ENCODE results near the gene TEX11.
"Not testable (repeated sequence)": the region's sequence is repeated elsewhere in the genome, so short reads cannot be mapped to it uniquely, and the experiment has no call there.

The TEX11 gene

GRCh38 chrX:70908541-70908940, at the start of gene TEX11:
Gene TEX11 (minus strand): TSS chrX:70908711. CDS start chrX:70907789, 922 bp downstream.
- DNase-seq: no peak

- DNase-seq: no peak
These were observed 46.4 kb upstream of the TEX11 start for GRCh38 chrX:70954871-70955270.

- no peak for DNase-seq
These were observed 15.9 kb upstream of the TEX11 start for GRCh38 chrX:70924294-70924911.

GRCh38 chrX:70922774-70923473, 14.4 kb upstream of the TEX11 start:
- DNase-seq: no peak

GRCh38 chrX:70921709-70922352, 13.3 kb upstream of the TEX11 start:
- DNase-seq: no peak

DNA sequence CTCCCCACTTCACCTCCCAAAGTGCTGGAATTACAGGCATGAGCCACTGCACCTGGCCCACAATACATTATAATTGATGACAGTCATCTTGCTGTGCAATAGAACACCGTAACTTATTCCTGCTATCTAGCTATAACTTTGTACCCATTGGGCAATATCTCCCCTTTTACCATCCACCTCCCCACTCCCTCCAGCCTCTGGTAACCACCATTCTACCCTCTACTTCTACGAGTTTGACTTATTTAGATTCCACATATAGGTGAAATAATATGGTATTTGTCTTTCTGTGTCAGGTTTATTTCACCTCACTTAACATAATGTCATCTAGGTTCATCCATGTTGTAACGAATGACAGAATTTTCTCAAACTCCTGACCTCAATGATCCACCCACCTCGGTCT, 8.2 kb upstream of the TEX11 start:
- DNase-seq: no peak

GRCh38 chrX:70907900-70908299, 611 bp downstream of the TEX11 start:
- DNase-seq: no peak

GRCh38 chrX:70901465-70901864, 7.0 kb downstream of the TEX11 start:
- no peak for DNase-seq

GRCh38 chrX:70890441-70890840, 18.1 kb downstream of the TEX11 start:
- not testable (repeated sequence) for DNase-seq

DNA sequence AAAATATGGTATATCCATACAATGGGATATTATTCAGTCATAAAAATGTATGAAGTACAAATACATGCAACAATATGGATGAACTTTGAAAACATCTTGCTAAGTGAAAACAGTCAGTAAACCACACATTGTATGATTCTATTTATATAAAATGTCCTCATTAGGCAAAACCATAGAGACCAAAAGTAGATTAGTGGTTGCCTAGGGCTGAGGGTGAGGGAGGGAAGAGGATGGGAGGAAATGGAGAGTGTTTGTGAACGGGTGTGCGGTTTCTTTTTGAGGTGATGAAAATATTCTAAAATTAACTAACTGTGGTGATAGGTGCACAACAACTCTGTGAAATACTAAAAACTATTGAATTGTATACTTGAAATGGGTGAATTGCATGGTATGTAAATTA, 29.6 kb downstream of the TEX11 start:
- no peak for DNase-seq

DNA sequence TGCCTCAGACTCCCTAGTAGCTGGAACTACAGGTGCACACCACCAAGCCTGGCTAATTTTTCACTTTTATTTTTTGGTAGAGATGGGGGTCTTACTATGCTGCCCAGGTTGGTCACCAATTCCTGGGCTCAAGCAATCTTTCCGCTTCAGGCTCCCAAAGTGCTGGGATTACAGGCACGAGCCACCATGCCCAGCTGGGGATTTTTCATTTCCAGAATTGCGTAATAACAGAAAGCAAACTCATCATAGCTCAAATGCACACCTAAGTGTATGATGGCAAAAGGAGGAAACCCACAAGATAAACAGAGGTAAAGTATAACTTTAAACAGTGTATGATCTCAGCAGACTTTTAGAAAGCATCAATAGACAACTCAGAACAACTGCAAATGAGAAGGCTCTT, 56.2 kb downstream of the TEX11 start:
- no peak for DNase-seq

GRCh38 chrX:70844081-70844480, 64.4 kb downstream of the TEX11 start:
- DNase-seq: not testable (repeated sequence)

DNA sequence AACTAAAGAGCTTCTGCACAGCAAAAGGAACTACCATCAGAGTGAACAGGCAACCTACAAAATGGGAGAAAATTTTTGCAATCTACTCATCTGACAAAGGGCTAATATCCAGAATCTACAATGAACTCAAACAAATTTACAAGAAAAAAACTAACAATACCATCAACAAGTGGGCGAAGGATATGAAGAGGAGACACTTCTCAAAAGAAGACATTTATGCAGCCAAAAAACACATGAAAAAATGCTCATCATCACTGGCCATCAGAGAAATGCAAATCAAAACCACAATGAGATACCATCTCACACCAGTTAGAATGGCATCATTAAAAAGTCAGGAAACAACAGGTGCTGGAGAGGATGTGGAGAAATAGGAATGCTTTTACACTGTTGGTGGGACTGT, 64.9 kb downstream of the TEX11 start:
- not testable (repeated sequence) for DNase-seq

- no peak for DNase-seq
These were observed 73.9 kb downstream of the TEX11 start for GRCh38 chrX:70834589-70834988.

GRCh38 chrX:70826715-70827114, 81.8 kb downstream of the TEX11 start:
- DNase-seq: peak; percentile 50

DNA sequence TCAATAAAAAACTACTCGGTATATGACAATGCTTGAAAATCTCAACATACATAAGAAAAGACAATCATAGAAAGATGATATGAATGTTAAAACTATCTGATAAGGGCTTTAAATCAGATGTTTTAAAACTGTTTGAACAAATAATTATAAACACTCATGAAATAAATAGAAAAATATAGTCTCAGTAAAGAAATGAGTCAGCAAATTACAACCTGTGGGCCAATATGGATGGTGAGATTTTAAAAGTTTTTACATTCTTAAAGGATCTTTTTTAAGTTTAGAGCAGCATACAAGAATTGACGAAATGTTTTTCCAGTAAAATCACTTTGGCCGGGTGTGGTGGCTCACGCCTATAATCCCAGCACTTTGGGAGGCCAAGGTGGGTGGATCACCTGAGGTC, 83.1 kb downstream of the TEX11 start:
- no peak for DNase-seq

DNA sequence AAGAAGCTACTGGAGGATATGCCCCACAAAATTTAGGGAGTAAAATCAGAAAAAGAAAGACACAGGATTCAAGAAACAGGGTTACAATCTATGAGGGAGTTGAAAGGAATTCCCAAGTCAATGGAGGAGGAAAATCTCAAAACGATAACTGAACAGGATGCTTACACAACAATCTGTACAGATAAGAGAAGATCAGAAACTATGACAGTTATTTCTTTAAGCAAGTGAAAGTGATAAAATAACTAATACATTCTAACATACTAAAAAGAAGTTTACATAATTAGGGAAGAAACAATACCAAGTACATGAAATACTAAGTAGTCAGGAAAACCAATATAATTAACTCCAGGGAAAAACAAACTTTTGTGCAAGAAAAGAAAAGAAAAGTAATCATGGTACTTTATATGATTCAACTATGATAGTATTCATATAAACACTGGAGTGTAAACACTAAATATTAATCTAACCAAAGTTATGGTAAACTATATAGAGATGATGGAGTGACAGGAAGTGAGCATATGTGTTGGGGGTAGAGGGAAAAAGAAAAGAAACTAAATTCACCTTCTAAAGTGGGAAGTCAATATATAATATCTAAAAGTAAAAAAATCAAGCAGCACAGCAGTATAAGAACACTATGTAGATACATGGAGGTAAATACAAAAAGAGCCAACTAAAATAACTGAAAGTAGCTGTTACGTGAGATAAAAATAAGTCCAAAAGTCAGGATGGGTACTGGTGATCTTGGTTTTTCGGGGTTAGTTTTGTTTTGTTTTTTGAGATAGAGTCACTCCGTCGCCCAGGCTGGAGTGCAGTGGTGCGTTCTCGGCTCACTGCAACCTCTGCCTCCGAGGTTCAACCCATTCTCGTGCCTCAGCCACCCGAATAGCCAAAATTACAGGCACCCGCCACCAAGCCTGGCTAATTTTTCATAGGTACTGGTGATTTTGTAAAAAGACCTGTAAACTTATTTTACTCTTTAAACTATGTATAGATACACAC, 99.3 kb downstream of the TEX11 start:
- DNase-seq: no peak

DNA sequence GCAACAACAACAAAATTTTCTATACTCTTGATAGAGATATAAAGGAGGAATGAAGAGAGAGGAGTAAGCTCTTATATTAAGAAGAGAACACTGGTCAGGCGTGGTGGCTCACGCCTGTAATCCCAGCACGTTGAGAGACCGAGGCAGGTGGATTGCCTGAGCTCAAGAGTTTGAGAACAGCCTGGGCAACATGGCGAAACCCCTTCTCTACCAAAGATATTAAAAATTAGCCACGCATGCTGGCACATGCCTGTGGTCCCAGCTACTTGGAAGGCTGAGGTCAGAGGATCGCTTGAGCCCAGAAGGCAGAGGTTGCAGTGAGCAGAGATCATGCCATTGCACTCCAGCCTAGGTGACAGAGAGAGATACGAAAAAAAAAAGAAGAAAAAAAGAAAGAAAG, 102.4 kb downstream of the TEX11 start:
- no peak for DNase-seq

GRCh38 chrX:70796742-70797141, 111.8 kb downstream of the TEX11 start:
- not testable (repeated sequence) for DNase-seq

DNA sequence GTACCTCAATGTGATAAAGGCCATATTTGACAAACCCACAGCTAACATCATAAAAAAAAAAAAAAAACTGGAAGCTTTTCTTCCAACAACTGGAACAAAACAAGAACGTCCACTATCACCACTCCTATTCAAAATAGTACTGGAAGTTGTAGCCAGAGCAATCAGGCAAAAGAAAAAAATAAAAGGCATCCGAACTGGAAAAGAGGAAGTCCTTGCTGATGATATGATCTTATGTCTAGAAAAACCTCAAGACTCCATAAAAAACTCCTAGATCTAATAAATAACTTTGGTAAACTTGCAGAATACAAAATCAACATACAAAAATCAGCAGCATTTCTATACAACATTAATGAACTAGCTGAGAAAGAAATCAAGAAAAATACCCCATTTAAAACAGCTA, 134.3 kb downstream of the TEX11 start:
- DNase-seq: no peak

DNA sequence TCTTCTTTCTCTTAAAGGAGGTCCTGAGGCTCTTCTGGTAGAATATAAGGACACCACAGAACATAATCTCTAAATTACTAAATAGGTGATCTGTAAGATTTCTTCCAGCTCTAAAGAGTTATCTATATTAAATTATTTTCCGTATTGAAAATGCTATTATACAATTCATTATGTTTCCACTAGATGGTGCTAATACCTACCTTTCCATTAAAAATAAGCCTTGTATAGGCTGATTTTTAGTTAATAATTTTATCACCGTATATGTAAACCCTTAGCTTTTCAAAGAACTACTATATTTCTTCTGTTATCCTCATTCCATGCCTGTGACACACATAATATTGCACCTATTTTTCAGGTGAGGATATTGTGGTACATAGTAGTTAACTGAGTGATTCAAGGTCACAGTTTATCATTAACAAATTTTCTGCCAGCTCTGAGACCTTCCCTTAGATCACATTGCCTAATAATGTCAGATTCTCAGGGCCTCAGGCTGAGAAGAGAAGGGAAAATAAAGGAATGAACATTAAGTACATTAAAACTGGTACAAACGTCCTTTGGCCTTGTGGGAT, 138.8 kb downstream of the TEX11 start:
- no peak for DNase-seq

DNA sequence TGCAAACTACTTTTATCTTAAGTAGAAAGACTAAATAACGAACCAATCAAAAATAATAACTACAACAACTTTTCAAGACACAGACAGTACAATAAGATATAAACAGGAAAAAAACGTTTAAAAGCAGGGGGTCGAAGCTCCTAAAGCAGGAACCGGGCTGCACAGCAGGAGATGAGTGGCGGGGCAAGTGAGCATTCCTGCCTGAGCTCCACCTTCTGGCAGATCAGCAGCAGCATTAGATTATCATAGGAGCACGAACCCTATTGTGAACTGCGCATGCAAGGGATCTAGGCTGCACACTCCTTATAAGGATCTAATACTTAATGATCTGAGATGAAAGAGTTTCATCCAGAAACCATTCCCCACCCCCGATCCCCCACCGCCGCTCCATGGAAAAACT, 146.2 kb downstream of the TEX11 start:
- DNase-seq: no peak

GRCh38 chrX:70755850-70756249, 152.7 kb downstream of the TEX11 start:
- no peak for DNase-seq

Data from right hindlimb (tissue), 1 donor.